ENCODE data around the gene PCYOX1L. TPM values are rescaled to one million over a fixed set of nuclear protein-coding genes. Genes with fewer than 3 reads are reported as not detected.

Gene PCYOX1L
- total and polyA plus RNA-seq, 2 of the 8 experiments (the other 6 are each of a cell fraction or from before 2014, with no cell fraction given): 6.8 to 17.2 TPM

DNA sequence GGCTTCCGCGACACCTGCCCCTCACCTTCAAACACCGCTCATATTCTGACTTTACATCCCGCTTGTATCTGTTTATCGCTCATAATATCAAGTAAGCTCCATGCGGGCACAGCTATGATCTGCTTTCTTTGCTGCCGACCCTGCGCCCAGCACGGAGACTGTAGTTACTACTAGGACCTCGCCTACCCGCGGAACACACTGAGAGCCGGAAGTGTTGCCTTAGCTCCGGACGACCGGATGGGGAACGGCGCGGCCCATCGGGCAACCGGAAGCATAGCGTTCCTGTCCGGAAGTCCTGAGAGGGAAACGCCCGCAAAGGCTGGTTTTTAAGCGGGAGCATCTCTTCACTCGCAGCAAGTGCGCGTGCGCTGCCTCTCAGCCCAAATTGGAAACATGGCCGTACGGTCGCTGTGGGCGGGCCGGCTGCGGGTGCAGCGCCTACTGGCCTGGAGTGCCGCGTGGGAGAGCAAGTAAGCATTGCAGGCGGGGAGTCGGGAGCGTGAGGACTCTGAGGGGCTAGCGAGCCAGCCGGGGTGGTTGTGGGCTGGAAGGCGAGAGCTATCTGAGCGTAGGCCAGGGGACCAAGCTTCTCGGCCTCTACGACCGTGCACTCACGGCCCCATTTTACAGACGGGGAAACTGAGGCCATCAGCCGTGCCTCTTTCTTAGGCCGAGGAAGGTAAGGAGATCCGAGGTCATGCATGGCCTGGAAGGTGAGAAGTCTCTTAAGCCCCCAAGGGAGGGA is 12.5 kb upstream of the PCYOX1L start, which contains the start of gene GRPEL2:
GRPEL2 (plus strand) TSS at position 353 of the 745 bp plus-strand sequence; CDS start at position 394, 41 bp downstream.
- H3K4me2 ChIP-seq (ENCODE audit: insufficient read depth in 1 of 2, low read depth in 2 of 2, low read length in 2 of 2): peak within 1 kb of the TSS; percentile 67 to 84
- no peak for FAIRE-seq
- no peak; the same call in 1 of the 2 replicates for TF ChIP-seq CHD2 (IDR thresholded peaks at IDR 0.05; ENCODE audit: low read length)
- TF ChIP-seq JUN (IDR thresholded peaks at IDR 0.05; ENCODE audit: low read depth, low read length): no peak
- peak; percentile 68 for TF ChIP-seq SAP30 (IDR thresholded peaks at IDR 0.05; ENCODE audit: insufficient read depth, insufficient replicate concordance, low read length)
- no peak for TF ChIP-seq TEAD4 (IDR thresholded peaks at IDR 0.05; ENCODE audit: low read depth, low read length)
- TF ChIP-seq ZNF274 (IDR thresholded peaks at IDR 0.05; ENCODE audit: borderline replicate concordance, extremely low read depth, low read length): no peak
- TF ChIP-seq GABPA (IDR thresholded peaks at IDR 0.05; ENCODE audit: borderline replicate concordance, insufficient read depth, low read length): peak; percentile 99
- TF ChIP-seq CBX5 (IDR thresholded peaks at IDR 0.05; ENCODE audit: low read depth, low read length): no peak
- TF ChIP-seq RFX5 (IDR thresholded peaks at IDR 0.05; ENCODE audit: borderline replicate concordance, low read depth, low read length): peak; percentile 7; the same call in 1 of the 2 replicates
- TF ChIP-seq POLR2AphosphoS5 (IDR thresholded peaks at IDR 0.05; ENCODE audit: low read depth, low read length): peak; percentile 85
- TF ChIP-seq CHD1 (IDR thresholded peaks at IDR 0.05; ENCODE audit: low read depth, low read length): peak; percentile 45; the same call in 1 of the 2 replicates
- TF ChIP-seq KDM1A (IDR thresholded peaks at IDR 0.05; ENCODE audit: borderline replicate concordance, low read length): peak; percentile 98
- TF ChIP-seq BRCA1 (IDR thresholded peaks at IDR 0.05; ENCODE audit: low read depth, low read length): no peak

More for the DNA sequence above, 12.5 kb upstream of the PCYOX1L start, which contains the start of gene GRPEL2:
- peak within 1 kb of the TSS; percentile 99 for H2AFZ ChIP-seq (ENCODE audit: low read length)
- peak within 1 kb of the TSS; percentile 80 for H3K18ac ChIP-seq (ENCODE audit: extremely low read depth, low read length)
- peak; percentile 86 to 90 for DNase-seq (ENCODE audit: low read depth in 1 of 2, low spot score in 2 of 2)
- peak within 1 kb of the TSS; percentile 93 for H4K91ac ChIP-seq (replicated peaks; ENCODE audit: insufficient read length, low read length)
- peak within 1 kb of the TSS; percentile 89 for H3K56ac ChIP-seq (replicated peaks; ENCODE audit: insufficient read length, low read depth, low read length)
- H4K5ac ChIP-seq (ENCODE audit: insufficient read length, low read depth, low read length): peak within 1 kb of the TSS; percentile 85
- peaks cover 0 to 29% of the 10 kb centered on the region in 2 experiments; a peak in 2 of 4 replicates for H3K79me2 ChIP-seq (ENCODE audit: control insufficient read depth in 1 of 2, insufficient read depth in 2 of 2, low read length in 2 of 2)
- ChIA-PET POLR2A (ENCODE audit: partially characterized antibody) (interaction anchor here (0.8 to 5.0 kb wide), 22 partner anchors 9 to 218 kb away, joined by 3 to 72 read pairs (median 4); partner anchors contain the start of gene PCYOX1L), CTCF (ENCODE audit: partially characterized antibody) (interaction anchor here (0.7 to 4.1 kb wide), 17 partner anchors 15 to 614 kb away, joined by 3 to 26 read pairs (median 4); no protein-coding TSS in a partner anchor)
- peak within 1 kb of the TSS; percentile 66 for H2BK120ac ChIP-seq (replicated peaks; ENCODE audit: low read depth, low read length)
- H4K20me1 ChIP-seq (replicated peaks in 1 of 2; ENCODE audit: control insufficient read depth in 1 of 2, insufficient read depth in 2 of 2, low read length in 2 of 2): peaks cover 0 to 2% of the 10 kb centered on the region in 2 experiments
- H4K8ac ChIP-seq (ENCODE audit: extremely low read depth, insufficient read depth, low read length): peak within 1 kb of the TSS; percentile 96
- no peak within 1 kb of the TSS for H2BK20ac ChIP-seq (ENCODE audit: low read length)
- peak within 1 kb of the TSS; percentile 72 to 99 (median 93) for H3K4me3 ChIP-seq (ENCODE audit: extremely low read depth in 1 of 4, insufficient read depth in 2 of 4, low read depth in 3 of 4, low read length in 4 of 4)
- H3K36me3 ChIP-seq (ENCODE audit: control insufficient read depth in 2 of 4, insufficient read depth in 4 of 4, low read length in 3 of 4): peaks cover 19 to 34% (median 26%) of the 10 kb centered on the region in 4 experiments
- H2BK12ac ChIP-seq (ENCODE audit: low read depth, low read length): peak within 1 kb of the TSS; percentile 69; the same call in 1 of the 2 replicates
- H2AK5ac ChIP-seq (ENCODE audit: low read depth, low read length): peak within 1 kb of the TSS; percentile 79; the same call in 1 of the 2 replicates
- 1% methylated on average over 49 of the region's 54 CpGs; no CpG with 5 or more reads in 1 of the 2 experiments for WGBS, 2 experiments (ENCODE audit: extremely low coverage in 1 of 2, insufficient coverage in 1 of 2, insufficient read length in 1 of 2, insufficient replicate concordance in 2 of 2, low coverage in 1 of 2, low lambda C conversion rate in 2 of 2, missing lambda C conversion rate in 1 of 2)
- no peak within 1 kb of the TSS for H3K14ac ChIP-seq (ENCODE audit: insufficient read length)
- peak within 1 kb of the TSS; percentile 66 to 91 (median 89) for H3K9ac ChIP-seq (replicated peaks in 1 of 4; ENCODE audit: extremely low read depth in 1 of 4, low read depth in 3 of 4, low read length in 3 of 4)
- peaks cover 12% of the 10 kb centered on the region for H3K23me2 ChIP-seq (ENCODE audit: low read depth, low read length)
- peak within 1 kb of the TSS; percentile 92 for H3K4ac ChIP-seq (replicated peaks; ENCODE audit: insufficient read length, low read depth, low read length)
- no peak within 1 kb of the TSS for H3K23ac ChIP-seq (ENCODE audit: insufficient read length)
- H2BK5ac ChIP-seq (ENCODE audit: low read depth, low read length): peak within 1 kb of the TSS; percentile 97
- 0 out of 2 replicates have a peak within 1 kb of the TSS, but pooled peaks have one; percentile 40 for H2BK15ac ChIP-seq (ENCODE audit: low read length)
- no peaks in the 10 kb centered on the region for H3K27me3 ChIP-seq (replicated peaks in 1 of 4; ENCODE audit: control insufficient read depth in 3 of 4, extremely low read depth in 1 of 4, insufficient read depth in 3 of 4, low read length in 3 of 4)
- H3K4me1 ChIP-seq (replicated peaks in 1 of 4; ENCODE audit: control insufficient read depth in 3 of 4, insufficient read depth in 4 of 4, low read length in 3 of 4): peaks cover 0 to 5% (median 1%) of the 10 kb centered on the region in 4 experiments; a peak in 4 of 7 replicates
- H3K9me3 ChIP-seq (ENCODE audit: insufficient read depth in 2 of 2, low read depth in 1 of 2, low read length in 1 of 2): no peaks in the 10 kb centered on the region
- peak within 1 kb of the TSS; percentile 86 for H3K27ac ChIP-seq (ENCODE audit: low read depth, low read length)
- no peaks in the 10 kb centered on the region; the same call in 1 of the 2 replicates for H3K79me1 ChIP-seq (ENCODE audit: low read depth, low read length)
